SK-N-SH (cell line): Measurements from ENCODE around the gene MRPL36.

Experiments
- CTCF ChIP-seq: fragments of 200-600 bp; sonication (generic); IDR thresholded peaks from 2 replicates; pipeline ENCODE4 v1.6.1; 2017; ENCODE audit warnings: antibody characterized with exemption, mild to moderate bottlenecking, moderate library complexity
- RAD21 ChIP-seq: IDR thresholded peaks from 2 replicates; pipeline ENCODE4 v1.6.1; 2012; ENCODE audit warnings: mild to moderate bottlenecking, low read length

- TF ChIP-seq RAD21 = no peak
- no peak for TF ChIP-seq CTCF
Observed at GRCh38 chr5:1810581-1811101, 11.0 kb upstream of the MRPL36 start.
